Measurements from ENCODE around the gene TSPAN9.

Gene TSPAN9

GRCh38 chr12:3224530-3224903, 147.3 kb downstream of the TSPAN9 start:
- Histone ChIP-seq H3K36me3 (ENCODE audit: low read length) (no peaks in the 10 kb centered on the region), H3K27ac (ENCODE audit: low read depth, low read length) (no peak overlapping the region), H3K9me3 (ENCODE audit: insufficient read depth, low read length) (no peaks in the 10 kb centered on the region), H3K79me2 (ENCODE audit: insufficient read depth, low read length) (no peaks in the 10 kb centered on the region), H3K9me2 (replicated peaks; ENCODE audit: insufficient read depth, low read length) (no peaks in the 10 kb centered on the region), H4K20me1 (ENCODE audit: low read depth, low read length) (no peaks in the 10 kb centered on the region), H3K27me3 (ENCODE audit: low read length) (no peaks in the 10 kb centered on the region), H3F3A (ENCODE audit: insufficient read depth) (no peaks in the 10 kb centered on the region), H2AFZ (ENCODE audit: low read depth, low read length, severe bottlenecking) (no peak overlapping the region), H3K9ac (ENCODE audit: low read length) (no peak overlapping the region), H3K4me3 (ENCODE audit: insufficient read depth, low read length, poor library complexity, severe bottlenecking) (no peak overlapping the region), H3K4me2 (ENCODE audit: low read depth, low read length, poor library complexity, severe bottlenecking) (no peak overlapping the region)
- TF ChIP-seq EZH2phosphoT487 (conservative IDR thresholded peaks at IDR 0.05; ENCODE audit: low read length) = no peak
- TF ChIP-seq, protein P1, sequence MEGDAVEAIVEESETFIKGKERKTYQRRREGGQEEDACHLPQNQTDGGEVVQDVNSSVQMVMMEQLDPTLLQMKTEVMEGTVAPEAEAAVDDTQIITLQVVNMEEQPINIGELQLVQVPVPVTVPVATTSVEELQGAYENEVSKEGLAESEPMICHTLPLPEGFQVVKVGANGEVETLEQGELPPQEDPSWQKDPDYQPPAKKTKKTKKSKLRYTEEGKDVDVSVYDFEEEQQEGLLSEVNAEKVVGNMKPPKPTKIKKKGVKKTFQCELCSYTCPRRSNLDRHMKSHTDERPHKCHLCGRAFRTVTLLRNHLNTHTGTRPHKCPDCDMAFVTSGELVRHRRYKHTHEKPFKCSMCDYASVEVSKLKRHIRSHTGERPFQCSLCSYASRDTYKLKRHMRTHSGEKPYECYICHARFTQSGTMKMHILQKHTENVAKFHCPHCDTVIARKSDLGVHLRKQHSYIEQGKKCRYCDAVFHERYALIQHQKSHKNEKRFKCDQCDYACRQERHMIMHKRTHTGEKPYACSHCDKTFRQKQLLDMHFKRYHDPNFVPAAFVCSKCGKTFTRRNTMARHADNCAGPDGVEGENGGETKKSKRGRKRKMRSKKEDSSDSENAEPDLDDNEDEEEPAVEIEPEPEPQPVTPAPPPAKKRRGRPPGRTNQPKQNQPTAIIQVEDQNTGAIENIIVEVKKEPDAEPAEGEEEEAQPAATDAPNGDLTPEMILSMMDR (IDR thresholded peaks at IDR 0.05; ENCODE audit: insufficient read depth, low read length, poor library complexity, severe bottlenecking) = no peak

DNA sequence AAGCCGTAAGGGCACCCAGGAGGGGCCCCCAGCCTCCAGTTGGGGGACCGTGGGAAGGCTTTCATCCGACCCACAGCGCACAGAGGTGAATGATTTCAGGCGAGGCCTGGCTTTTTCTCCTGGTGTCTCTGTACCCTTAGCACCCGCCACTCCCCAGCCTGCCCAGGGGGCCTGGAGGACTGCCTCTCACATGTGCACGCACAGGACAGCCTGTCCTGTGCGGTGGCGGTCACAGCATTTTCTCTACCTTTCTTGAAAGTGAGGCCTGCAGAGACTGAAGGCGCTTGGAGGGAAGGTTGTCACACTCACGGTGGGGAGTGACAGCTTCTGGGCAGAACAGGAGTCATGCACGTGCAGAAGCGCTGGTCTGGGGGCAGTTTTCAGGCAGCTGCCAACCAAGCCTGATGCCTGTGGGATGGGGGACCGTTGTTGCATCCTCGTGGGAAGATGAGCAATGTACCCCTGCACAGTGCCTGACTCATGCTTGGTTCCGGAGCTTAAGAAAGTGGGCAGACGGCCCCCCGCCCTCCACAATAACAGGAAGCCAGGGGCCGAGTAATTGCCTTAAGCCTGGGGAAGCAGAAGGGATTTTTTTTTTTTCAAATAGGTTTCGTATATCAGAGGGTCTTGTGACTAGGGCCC, 148.1 kb downstream of the TSPAN9 start:
- H3F3A ChIP-seq (ENCODE audit: insufficient read depth) = no peaks in the 10 kb centered on the region
- H3K9me2 ChIP-seq (replicated peaks; ENCODE audit: insufficient read depth, low read length) = no peaks in the 10 kb centered on the region
- H3K4me3 ChIP-seq (ENCODE audit: insufficient read depth, low read length, poor library complexity, severe bottlenecking) = no peak overlapping the region
- H2AFZ ChIP-seq (ENCODE audit: low read depth, low read length, severe bottlenecking) = no peak overlapping the region
- TF ChIP-seq, protein P1 (IDR thresholded peaks at IDR 0.05; ENCODE audit: insufficient read depth, low read length, poor library complexity, severe bottlenecking) = no peak
- no peak for TF ChIP-seq EZH2phosphoT487 (conservative IDR thresholded peaks at IDR 0.05; ENCODE audit: low read length)
- H4K20me1 ChIP-seq (ENCODE audit: low read depth, low read length) = no peaks in the 10 kb centered on the region
- no peaks in the 10 kb centered on the region for H3K27me3 ChIP-seq (ENCODE audit: low read length)
- no peak overlapping the region for H3K9ac ChIP-seq (ENCODE audit: low read length)
- no peak overlapping the region for H3K27ac ChIP-seq (ENCODE audit: low read depth, low read length)
- H3K79me2 ChIP-seq (ENCODE audit: insufficient read depth, low read length) = no peaks in the 10 kb centered on the region
- no peaks in the 10 kb centered on the region for H3K36me3 ChIP-seq (ENCODE audit: low read length)
- H3K9me3 ChIP-seq (ENCODE audit: insufficient read depth, low read length) = no peaks in the 10 kb centered on the region
- H3K4me2 ChIP-seq (ENCODE audit: low read depth, low read length, poor library complexity, severe bottlenecking) = no peak overlapping the region

GRCh38 chr12:3225796-3226180, 148.6 kb downstream of the TSPAN9 start:
- Histone ChIP-seq H3K27ac (ENCODE audit: low read depth, low read length) (no peak overlapping the region), H3K79me2 (ENCODE audit: insufficient read depth, low read length) (no peaks in the 10 kb centered on the region), H3F3A (ENCODE audit: insufficient read depth) (no peaks in the 10 kb centered on the region), H2AFZ (ENCODE audit: low read depth, low read length, severe bottlenecking) (no peak overlapping the region), H3K4me3 (ENCODE audit: insufficient read depth, low read length, poor library complexity, severe bottlenecking) (no peak overlapping the region), H3K36me3 (ENCODE audit: low read length) (no peaks in the 10 kb centered on the region), H3K9me3 (ENCODE audit: insufficient read depth, low read length) (no peaks in the 10 kb centered on the region), H3K27me3 (ENCODE audit: low read length) (no peaks in the 10 kb centered on the region), H3K9ac (ENCODE audit: low read length) (no peak overlapping the region), H3K4me2 (ENCODE audit: low read depth, low read length, poor library complexity, severe bottlenecking) (no peak overlapping the region), H4K20me1 (ENCODE audit: low read depth, low read length) (no peaks in the 10 kb centered on the region), H3K9me2 (replicated peaks; ENCODE audit: insufficient read depth, low read length) (no peaks in the 10 kb centered on the region)
- TF ChIP-seq, protein P1 (IDR thresholded peaks at IDR 0.05; ENCODE audit: insufficient read depth, low read length, poor library complexity, severe bottlenecking) = no peak
- no peak for TF ChIP-seq EZH2phosphoT487 (conservative IDR thresholded peaks at IDR 0.05; ENCODE audit: low read length)

Measured in SU-DHL-6 (cell line).